NB4 (cell line): ENCODE data around the gene RPAIN.

ENCODE experiments used
- DNase-seq: peaks from one replicate; pipeline ENCODE4 v3.0.0; 2010; ENCODE audit warnings: low read depth
- H3K4me3 ChIP-seq: one replicate; pipeline ENCODE4 v1.5.1; 2011; ENCODE audit warnings: mild to moderate bottlenecking, low read depth, low read length, moderate library complexity
- MYC ChIP-seq: IDR thresholded peaks from 2 replicates; pipeline ENCODE4 v1.6.1; 2011; ENCODE audit warnings: low read depth, low read length
- POLR2A ChIP-seq: IDR thresholded peaks from 2 replicates; pipeline ENCODE4 v1.6.1; 2011; ENCODE audit warnings: mild to moderate bottlenecking; ENCODE audit not compliant: insufficient read length; ENCODE audit errors: extremely low read depth
- TF ChIP-seq, protein P1 (sequence below): IDR thresholded peaks from 2 replicates; pipeline ENCODE4 v1.6.1; 2011; ENCODE audit warnings: low read depth, low read length
- TF ChIP-seq, protein P2 (sequence below): IDR thresholded peaks from one replicate; pipeline ENCODE4 v1.5.1; 2012; ENCODE audit warnings: low read depth, low read length

Gene RPAIN

DNA sequence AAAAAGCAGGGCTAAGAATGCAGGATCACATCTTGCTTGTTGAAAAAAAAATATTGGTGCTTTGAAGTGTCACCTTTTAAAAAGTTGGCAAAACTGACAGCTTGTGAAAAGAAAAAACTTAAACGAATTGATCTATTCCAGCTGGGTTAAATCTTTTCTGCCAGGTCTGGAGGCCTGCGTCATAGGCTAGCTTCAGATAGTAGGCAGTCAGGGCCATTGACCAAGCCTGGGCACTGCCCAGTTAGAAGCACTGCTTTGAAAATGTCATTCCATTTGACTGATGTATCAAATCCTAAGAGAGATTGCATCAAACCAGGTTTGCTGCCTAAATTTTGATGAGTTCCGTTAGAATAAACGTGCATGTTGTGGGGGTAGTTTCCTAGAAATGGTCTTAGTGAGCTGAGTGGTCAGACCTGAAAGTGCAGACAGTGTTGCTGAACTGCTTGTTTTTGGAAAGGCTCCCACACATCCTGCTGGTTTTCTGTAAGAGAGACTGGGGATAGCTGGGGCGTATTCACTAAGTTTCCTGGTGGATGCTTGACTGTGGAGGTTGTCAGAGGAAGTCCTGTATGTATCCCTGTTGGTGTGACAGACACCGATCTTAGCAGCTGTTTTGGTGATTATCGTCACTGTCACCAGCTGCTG is 39.4 kb upstream of the RPAIN start:
- no peak for DNase-seq
- TF ChIP-seq MYC: no peak
- no peak for TF ChIP-seq POLR2A
- TF ChIP-seq, protein P1, sequence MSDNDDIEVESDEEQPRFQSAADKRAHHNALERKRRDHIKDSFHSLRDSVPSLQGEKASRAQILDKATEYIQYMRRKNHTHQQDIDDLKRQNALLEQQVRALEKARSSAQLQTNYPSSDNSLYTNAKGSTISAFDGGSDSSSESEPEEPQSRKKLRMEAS: no peak
- TF ChIP-seq, protein P2, sequence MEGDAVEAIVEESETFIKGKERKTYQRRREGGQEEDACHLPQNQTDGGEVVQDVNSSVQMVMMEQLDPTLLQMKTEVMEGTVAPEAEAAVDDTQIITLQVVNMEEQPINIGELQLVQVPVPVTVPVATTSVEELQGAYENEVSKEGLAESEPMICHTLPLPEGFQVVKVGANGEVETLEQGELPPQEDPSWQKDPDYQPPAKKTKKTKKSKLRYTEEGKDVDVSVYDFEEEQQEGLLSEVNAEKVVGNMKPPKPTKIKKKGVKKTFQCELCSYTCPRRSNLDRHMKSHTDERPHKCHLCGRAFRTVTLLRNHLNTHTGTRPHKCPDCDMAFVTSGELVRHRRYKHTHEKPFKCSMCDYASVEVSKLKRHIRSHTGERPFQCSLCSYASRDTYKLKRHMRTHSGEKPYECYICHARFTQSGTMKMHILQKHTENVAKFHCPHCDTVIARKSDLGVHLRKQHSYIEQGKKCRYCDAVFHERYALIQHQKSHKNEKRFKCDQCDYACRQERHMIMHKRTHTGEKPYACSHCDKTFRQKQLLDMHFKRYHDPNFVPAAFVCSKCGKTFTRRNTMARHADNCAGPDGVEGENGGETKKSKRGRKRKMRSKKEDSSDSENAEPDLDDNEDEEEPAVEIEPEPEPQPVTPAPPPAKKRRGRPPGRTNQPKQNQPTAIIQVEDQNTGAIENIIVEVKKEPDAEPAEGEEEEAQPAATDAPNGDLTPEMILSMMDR: no peak
- no peak overlapping the region for H3K4me3 ChIP-seq

DNA sequence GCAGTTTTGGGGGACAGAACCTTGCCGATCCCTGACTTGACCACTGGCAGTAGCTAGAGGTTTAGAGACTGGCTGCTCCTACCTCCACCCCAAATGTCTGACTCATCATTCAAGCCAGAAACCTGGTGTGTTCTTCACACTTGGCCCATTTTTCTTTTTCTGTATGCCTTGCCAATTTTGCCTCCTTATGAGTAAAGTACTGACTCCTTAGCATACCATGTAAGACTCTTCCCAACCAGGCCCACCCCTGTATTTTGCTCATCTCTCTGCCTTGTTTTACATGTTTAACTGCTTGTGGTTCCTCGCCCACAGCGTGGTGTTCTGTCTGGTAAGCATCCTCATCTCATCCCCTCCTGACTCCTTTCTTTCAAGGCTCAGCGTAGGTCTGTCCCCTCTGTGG is 38.4 kb upstream of the RPAIN start:
- TF ChIP-seq POLR2A (no peak), MYC (no peak)
- TF ChIP-seq, protein P2: no peak
- TF ChIP-seq, protein P1: no peak
- H3K4me3 ChIP-seq: no peak overlapping the region
- DNase-seq: no peak

DNA sequence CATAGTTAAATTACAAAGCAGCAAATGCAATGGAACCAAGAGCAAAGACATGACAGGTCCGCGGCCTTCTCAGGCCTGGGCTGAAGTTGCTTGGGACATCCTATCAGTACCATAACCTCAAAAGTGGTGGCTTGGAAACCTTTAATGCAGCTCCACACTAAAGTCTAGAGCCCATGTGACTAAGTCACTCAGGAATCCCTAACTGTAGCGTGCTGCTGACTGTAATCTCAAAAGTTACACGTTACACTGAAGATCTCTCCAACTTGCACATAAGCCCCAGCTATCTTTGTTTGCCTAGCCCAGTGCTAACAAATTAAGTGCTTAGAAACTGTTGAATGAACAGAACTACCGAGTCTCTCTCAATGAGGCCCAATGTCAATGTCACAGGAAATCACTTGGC is 28.3 kb upstream of the RPAIN start:
- TF ChIP-seq, protein P2: no peak
- TF ChIP-seq, protein P1: no peak
- TF ChIP-seq MYC: no peak
- no peak for TF ChIP-seq POLR2A
- H3K4me3 ChIP-seq: no peak overlapping the region
- DNase-seq: no peak

DNA sequence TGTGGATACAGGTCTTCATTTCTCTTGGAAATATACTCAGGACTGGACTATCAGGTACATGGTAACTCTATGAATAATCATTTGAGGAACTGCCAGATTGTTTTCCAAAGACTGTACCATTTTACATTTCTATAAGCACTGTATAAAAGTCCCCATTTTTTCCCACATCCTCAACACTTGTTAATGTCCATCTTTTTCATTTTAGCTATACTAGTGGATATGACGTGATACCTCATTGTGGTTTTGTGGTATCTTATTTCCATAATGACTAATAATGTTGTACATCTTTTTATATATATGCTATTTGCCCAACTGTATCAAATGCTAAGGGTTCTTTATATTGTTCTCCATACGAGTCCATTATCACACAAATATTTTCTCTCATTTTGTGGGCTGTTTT is 23.4 kb upstream of the RPAIN start:
- no peak for DNase-seq
- TF ChIP-seq, protein P2: no peak
- TF ChIP-seq, protein P1: no peak
- TF ChIP-seq MYC: no peak
- no peak for TF ChIP-seq POLR2A
- no peak overlapping the region for H3K4me3 ChIP-seq

DNA sequence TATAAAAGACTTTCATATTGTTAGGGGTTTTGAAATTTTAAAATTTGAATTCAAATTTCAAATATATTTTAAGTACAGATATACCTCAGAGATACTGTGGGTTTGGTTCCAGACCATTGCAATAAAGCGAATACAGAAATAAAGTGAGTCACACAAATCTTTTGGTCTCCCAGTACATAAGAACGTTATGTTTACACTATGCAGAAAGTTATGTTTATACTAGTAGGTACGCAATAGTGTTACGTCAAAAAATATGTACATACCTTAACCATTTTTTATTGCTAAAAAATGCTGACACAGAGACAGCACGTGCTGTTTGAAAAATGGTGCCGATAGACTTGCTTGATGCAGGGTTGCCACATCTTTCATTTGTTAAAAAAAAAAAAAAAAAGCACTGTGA is 20.2 kb upstream of the RPAIN start:
- TF ChIP-seq, protein P2: no peak
- TF ChIP-seq MYC: no peak
- TF ChIP-seq POLR2A: no peak
- TF ChIP-seq, protein P1: no peak
- no peak overlapping the region for H3K4me3 ChIP-seq

DNA sequence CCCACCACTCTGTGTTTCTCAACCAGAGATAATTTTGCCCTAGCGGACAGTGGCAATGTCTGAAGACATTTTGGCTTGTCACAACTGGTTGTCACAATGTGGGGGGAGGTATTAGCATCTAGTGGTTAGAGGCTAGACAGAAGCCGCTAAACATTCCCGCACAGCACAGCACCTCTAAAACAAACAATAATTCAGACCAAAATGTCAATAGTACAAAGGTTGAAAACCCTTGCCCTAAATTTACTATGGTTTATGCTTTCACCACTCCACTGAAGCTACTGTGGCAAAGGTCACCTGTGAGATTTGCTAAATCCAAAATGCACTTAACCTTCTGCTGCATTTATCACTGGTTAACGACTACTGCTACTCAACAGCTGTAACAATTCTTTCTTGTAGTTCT is 14.6 kb upstream of the RPAIN start:
- DNase-seq: no peak
- TF ChIP-seq MYC (no peak), POLR2A (no peak)
- TF ChIP-seq, protein P2: no peak
- TF ChIP-seq, protein P1: no peak
- H3K4me3 ChIP-seq: no peak overlapping the region

More for the DNA sequence above, 20.2 kb upstream of the RPAIN start:
- DNase-seq: no peak
